Astrocyte of the cerebellum (primary cell): ENCODE results near the gene NHERF2.

Source experiments
- DNase-seq: peaks from one replicate; pipeline ENCODE4 v3.0.0-alpha.2; 2011; ENCODE audit warnings: low read depth
- H3K4me3 ChIP-seq: 2 replicates; pipeline ENCODE4 v1.5.1; 2011; ENCODE audit warnings: mild to moderate bottlenecking, low read depth, low read length, moderate library complexity
- in situ Hi-C: cut with HindIII; loops from 2 replicates; pipeline ENCODE4 v1.10.0; 2017; ENCODE audit warnings: low sequenced_read_pairs
- TF ChIP-seq, protein P1 (sequence below): IDR thresholded peaks from 2 replicates; pipeline ENCODE4 v1.5.1; 2012; ENCODE audit warnings: low read length, low read depth, moderate library complexity, mild to moderate bottlenecking; ENCODE audit errors: missing control alignments

NHERF2 gene

DNA sequence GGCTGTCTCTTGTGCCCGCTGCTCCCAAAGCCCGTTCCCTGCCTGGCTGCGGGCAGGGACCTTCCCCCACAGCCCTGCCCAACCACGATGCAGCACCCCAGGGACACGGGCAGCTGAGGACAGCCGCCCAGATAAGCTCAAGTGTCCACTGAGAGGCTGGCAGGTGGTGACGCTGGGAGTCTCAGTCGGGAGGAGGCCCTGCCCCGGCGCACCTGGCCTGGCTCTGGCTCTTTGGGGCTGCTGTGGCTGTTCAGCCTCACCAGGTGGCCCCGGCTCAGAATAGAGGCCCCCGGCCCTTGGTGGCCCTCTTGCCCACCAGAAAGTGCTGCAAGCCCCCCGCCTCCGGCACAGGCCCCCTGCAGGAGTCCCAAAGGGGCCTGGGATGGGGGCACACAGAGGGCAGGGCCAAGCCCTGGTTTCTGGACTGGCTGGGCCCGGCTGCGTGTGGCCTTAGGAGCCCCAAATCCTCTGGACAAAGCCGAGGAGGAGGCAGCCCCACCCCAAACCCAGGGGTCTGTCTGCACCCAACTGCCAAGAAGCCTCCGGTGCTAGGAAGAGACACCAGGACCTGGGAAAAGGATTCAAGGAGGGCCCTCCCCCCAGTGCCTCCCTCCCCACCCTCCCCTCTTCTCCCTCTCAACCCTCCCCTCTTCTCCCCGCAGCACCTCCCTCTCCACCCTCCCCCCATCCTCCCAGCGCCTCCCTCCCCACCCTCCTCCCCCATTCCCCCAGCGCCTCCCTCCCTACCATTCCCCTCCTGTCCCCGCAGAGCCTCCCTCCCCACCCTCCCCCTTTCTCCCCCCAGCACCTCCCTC lies 15.7 kb downstream of the NHERF2 start:
- no peak for DNase-seq
- TF ChIP-seq, protein P1, sequence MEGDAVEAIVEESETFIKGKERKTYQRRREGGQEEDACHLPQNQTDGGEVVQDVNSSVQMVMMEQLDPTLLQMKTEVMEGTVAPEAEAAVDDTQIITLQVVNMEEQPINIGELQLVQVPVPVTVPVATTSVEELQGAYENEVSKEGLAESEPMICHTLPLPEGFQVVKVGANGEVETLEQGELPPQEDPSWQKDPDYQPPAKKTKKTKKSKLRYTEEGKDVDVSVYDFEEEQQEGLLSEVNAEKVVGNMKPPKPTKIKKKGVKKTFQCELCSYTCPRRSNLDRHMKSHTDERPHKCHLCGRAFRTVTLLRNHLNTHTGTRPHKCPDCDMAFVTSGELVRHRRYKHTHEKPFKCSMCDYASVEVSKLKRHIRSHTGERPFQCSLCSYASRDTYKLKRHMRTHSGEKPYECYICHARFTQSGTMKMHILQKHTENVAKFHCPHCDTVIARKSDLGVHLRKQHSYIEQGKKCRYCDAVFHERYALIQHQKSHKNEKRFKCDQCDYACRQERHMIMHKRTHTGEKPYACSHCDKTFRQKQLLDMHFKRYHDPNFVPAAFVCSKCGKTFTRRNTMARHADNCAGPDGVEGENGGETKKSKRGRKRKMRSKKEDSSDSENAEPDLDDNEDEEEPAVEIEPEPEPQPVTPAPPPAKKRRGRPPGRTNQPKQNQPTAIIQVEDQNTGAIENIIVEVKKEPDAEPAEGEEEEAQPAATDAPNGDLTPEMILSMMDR = no peak
- in situ Hi-C loops = no loop called here
- no peak overlapping the region for H3K4me3 ChIP-seq

DNA sequence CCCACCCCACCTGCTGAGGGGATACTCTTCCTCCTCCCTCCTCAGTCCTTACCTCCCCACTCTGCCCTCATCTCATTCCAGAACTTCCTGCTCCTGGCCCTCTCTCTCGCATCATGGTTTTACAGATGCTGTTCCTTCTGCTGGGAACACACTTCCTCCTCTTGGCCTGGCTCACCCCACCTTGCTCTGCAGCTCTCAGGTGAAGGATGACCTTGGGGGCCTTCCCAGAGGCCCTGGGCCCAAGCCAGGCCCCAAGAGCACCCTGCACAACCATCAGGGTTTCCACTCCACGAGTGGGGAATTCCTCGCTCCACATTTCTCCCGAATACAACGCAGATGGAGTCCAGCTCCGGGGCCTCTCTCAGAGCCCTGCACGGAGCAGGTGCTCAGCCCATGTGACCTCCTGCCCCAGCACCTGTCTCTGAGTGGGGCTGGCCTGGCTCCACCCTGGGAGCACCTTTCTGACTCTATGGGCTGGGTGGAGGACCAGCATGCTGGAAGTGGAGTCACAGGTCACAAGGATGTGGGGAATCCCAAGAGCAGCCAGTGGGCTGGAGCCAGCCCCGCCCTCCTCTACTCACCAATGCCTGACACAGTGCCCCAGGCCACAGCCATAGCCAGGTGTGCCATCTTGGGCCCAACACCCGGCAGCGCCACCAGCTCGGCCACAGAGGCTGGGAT lies 16.4 kb downstream of the NHERF2 start:
- no peak overlapping the region for H3K4me3 ChIP-seq
- TF ChIP-seq, protein P1 = no peak
- no peak for DNase-seq
- in situ Hi-C loops = no loop called here

DNA sequence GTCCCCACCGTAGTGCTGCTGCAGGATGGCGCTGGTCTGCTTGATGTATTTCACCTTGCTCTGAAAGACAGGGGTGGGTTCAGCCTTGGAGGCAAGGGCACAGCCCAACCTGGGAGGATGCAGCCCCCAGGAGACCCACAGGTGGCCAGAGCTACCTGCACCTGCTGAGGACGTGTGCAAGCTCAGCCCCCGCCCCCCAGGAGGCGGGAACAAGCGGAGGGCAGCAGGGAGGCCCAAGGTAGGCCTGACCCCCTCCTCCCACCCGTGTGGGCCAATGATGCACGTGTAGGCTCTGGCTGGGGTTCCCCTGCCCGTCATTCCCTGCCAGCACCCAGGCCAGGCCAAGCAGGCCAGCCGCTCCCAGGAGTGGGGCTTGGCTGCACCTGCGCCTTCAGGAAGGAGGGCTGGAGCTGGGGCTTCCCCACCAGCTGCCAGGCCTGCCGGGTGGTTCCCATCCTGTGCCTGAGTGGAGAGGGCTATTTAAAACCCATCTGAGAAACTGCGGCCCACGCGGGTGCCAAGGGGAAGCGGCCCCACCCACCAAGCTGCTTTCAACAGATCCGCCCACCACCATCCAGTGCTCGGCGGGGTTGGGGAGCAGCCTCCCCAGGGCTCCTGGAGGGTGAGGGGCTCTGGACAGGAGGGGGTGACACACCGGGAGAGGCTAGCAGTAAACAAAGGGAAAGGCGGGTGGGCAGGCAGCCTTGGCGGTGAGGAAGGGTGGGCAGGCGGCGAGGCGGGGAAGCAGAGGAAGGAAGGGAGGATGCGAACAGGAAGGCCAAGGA lies 17.2 kb downstream of the NHERF2 start:
- TF ChIP-seq, protein P1 = no peak
- H3K4me3 ChIP-seq = no peak overlapping the region
- in situ Hi-C loops = no loop called here
- no peak for DNase-seq

DNA sequence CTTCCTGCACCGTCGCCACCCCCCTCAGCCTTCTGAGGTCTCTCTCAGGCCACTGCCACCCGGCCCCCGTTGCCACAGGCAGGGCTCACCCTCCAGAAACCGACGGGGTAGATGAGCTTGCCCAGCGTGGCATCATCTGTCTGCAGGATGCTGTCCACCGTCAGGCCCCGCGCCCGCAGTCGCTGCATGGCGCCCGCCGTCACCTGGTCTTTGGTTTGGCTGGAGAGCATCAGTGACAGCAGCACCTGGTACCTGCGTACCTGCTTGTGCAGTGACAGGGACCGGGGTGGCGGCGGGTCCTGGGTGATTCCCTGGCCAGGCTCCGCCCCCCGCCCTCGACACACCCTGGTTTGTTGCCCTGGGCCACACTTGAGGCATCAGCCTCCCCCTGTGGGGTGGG lies 17.8 kb downstream of the NHERF2 start:
- H3K4me3 ChIP-seq = no peak overlapping the region
- in situ Hi-C loops = no loop called here

DNA sequence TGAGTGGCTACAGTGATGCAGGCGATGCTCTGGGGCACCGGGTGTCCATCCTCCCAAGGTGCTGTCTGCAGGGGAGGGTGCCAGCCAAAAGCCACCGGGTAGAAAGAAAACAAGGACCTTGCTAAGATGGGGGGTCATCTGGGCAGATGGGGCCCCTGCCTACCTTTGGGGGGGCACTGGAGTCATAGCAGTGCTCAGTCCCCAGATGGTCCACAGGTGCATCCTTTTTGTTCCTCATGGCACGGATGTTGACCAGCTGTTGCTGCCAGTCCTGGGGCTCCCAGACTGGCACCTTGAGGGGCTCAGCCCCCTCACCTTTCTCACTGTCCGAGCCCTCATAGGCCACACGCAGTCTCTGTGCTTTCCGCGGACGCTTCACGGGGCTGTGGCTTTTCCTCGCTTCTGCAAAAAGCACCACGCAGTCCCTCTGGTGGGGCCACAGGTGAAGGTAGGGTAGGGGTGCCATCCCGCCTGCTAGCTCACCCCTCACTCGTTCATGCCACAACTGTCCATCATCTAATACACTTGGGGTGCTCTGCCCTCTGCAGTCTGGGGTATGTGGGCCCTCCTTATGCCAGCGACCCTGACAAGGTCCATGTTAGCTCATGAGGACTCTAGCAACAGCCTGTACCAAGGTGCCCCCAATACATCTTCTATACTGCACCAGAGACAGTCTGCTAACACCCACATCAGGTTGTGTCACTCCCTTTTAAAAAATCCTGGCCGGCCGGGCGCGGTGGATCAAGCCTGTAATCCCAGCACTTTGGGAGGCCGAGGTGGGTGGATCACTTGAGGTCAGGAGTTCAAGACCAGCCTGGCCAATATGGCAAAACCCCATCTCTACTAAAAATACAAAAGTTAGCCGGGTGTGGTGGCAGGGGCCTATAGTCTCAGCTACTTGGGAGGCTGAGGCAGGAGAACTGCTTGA lies 19.5 kb downstream of the NHERF2 start:
- TF ChIP-seq, protein P1 = no peak
- in situ Hi-C loops = no loop called here
- H3K4me3 ChIP-seq = no peak overlapping the region
- DNase-seq = no peak

More for the DNA sequence above, 17.8 kb downstream of the NHERF2 start:
- TF ChIP-seq, protein P1 = no peak
- DNase-seq = no peak
